GM12878 (cell line): ENCODE data around the gene LCN12. TPM values are rescaled to one million over a fixed set of nuclear protein-coding genes. Genes with fewer than 3 reads are reported as not detected.

ENCODE experiments used
- ATAC-seq: fragments of 200-7000 bp; cut with Tn5 transposase; 3 replicates; pipeline ENCODE4 v1.9.1; 2020; ENCODE audit warnings: mild to moderate bottlenecking, moderate library complexity
- BruUV-seq: library from RNA; stranded (reverse); fragments of 400-500 nt; replicated peaks from 2 replicates; lab custom pipeline; 2021; lab: Mats Ljungman, UMichigan
- CTCF ChIA-PET: fragments of 300-600 bp; sonication (Branson Sonifier 250); formaldehyde crosslinking; extraction: SDS; loops from one replicate; lab custom pipeline; 2021; ENCODE audit warnings: inconsistent platforms; lab: Yijun Ruan, JAX
- POLR2A ChIA-PET: fragments of 350-600 bp; formaldehyde crosslinking; extraction: SDS; loops from one replicate; lab custom pipeline; 2021; ENCODE audit warnings: inconsistent platforms; lab: Charles Lee
- RAD21 ChIA-PET: fragments of 300-600 bp; sonication (Branson Sonifier 250); formaldehyde crosslinking; loops from one replicate; lab custom pipeline; 2023; ENCODE audit warnings: antibody characterized with exemption; ENCODE audit not compliant: unreplicated experiment; lab: Charles Lee
- SMC1A ChIA-PET: fragments of 300-600 bp; sonication (Branson Sonifier 250); formaldehyde crosslinking; loops from one replicate; lab custom pipeline; 2023; ENCODE audit not compliant: unreplicated experiment, uncharacterized antibody; lab: Charles Lee
- DNase-seq: peaks from one replicate; pipeline ENCODE4 v3.0.0-alpha.2; 2011; ENCODE audit warnings: low read depth, low spot score
- FAIRE-seq: peaks from 3 replicates; lab custom pipeline; 2011; peaks lifted over from hg19 to GRCh38; lab: Jason Lieb, UNC
- H2AFZ ChIP-seq: 2 replicates; pipeline ENCODE4 v1.6.0; 2011; ENCODE audit warnings: low read depth, low read length, control low read depth; ENCODE audit not compliant: control insufficient read depth
- H3K27ac ChIP-seq: 2 replicates; pipeline ENCODE4 v1.5.1; 2011; ENCODE audit warnings: control low read depth; ENCODE audit not compliant: control insufficient read depth, insufficient read depth
- H3K27me3 ChIP-seq, 2 experiments: replicated peaks in 1 of 2; 2 replicates each; pipeline versions ENCODE4 v1.6.0 to v1.6.1; 2011; ENCODE audit warnings: low read length in 1 of 2; ENCODE audit not compliant: control insufficient read depth in 2 of 2, insufficient read depth in 2 of 2
- H3K36me3 ChIP-seq, 2 experiments: 2 replicates each; pipeline ENCODE4 v1.5.1; 2011; ENCODE audit warnings: low read length in 1 of 2; ENCODE audit not compliant: control insufficient read depth in 2 of 2, insufficient read depth in 2 of 2
- H3K4me1 ChIP-seq: 2 replicates; pipeline ENCODE4 v1.6.1; 2011; ENCODE audit warnings: mild to moderate bottlenecking, low read length, moderate library complexity, mixed read lengths; ENCODE audit not compliant: control insufficient read depth, insufficient read depth
- H3K4me2 ChIP-seq: 2 replicates; pipeline ENCODE4 v1.6.0; 2011; ENCODE audit warnings: control low read depth; ENCODE audit not compliant: control insufficient read depth, insufficient read depth
- H3K4me3 ChIP-seq: fragments of 200-600 bp; sonication (generic); 2 replicates; pipeline ENCODE4 v1.5.1; 2016
- H3K79me2 ChIP-seq: 2 replicates; pipeline ENCODE4 v1.6.0; 2011; ENCODE audit warnings: low read length; ENCODE audit not compliant: control insufficient read depth, insufficient read depth
- H3K9ac ChIP-seq: 2 replicates; pipeline ENCODE4 v1.8.0; 2011; ENCODE audit warnings: low read length, control low read depth, mixed read lengths; ENCODE audit not compliant: control insufficient read depth, insufficient read depth
- H3K9me3 ChIP-seq: replicated peaks from 3 replicates; pipeline ENCODE4 v1.5.1; 2011; ENCODE audit warnings: mild to moderate bottlenecking, low read length; ENCODE audit not compliant: control insufficient read depth, insufficient read depth
- H4K20me1 ChIP-seq: 2 replicates; pipeline ENCODE4 v1.6.0; 2011; ENCODE audit not compliant: control insufficient read depth, insufficient read depth
- MTA2 ChIP-seq: fragments of 450-650 bp; IDR thresholded peaks from 2 replicates; pipeline ENCODE4 v1.6.1; 2016; ENCODE audit warnings: low read depth, mild to moderate bottlenecking, moderate library complexity
- RBBP5 ChIP-seq: fragments of 200-600 bp; sonication (generic); conservative IDR thresholded peaks from 2 replicates; pipeline ENCODE4 v1.6.1; 2016
- RCOR1 ChIP-seq: conservative IDR thresholded peaks from 2 replicates; pipeline ENCODE4 v1.6.1; 2012; ENCODE audit warnings: low read depth, low read length, improper control_type of control experiment
- RELA ChIP-seq: fragments of 450-650 bp; IDR thresholded peaks from 2 replicates; pipeline ENCODE4 v1.8.0; 2014; ENCODE audit warnings: borderline replicate concordance; ENCODE audit not compliant: partially characterized antibody
- SMARCA5 ChIP-seq: fragments of 450-650 bp; IDR thresholded peaks from 2 replicates; pipeline ENCODE4 v1.6.1; 2017; ENCODE audit warnings: mild to moderate bottlenecking
- ZNF217 ChIP-seq: fragments of 450-650 bp; IDR thresholded peaks from 2 replicates; pipeline ENCODE4 v1.6.1; 2017; ENCODE audit warnings: antibody characterized with exemption, mild to moderate bottlenecking
- WGBS: methylation state at CpG from one replicate; pipeline ENCODE4 v1.1.6; 2016; ENCODE audit warnings: low lambda C conversion rate; ENCODE audit not compliant: insufficient replicate concordance, insufficient coverage; ENCODE audit errors: missing lambda C conversion rate; 5-methylcytosine and 5-hydroxymethylcytosine counted together
- in situ Hi-C: fragments of 300-500 bp; cut with MboI; formaldehyde crosslinking; loops from 9 replicates; pipeline ENCODE4 v1.14.3; 2018; ENCODE audit warnings: mixed read lengths
- intact Hi-C: fragments of 100-400 bp; cut with micrococcal nuclease; formaldehyde crosslinking; loops from one replicate; pipeline ENCODE4 v1.14.2; 2022; ENCODE audit not compliant: unreplicated experiment
- polyA plus RNA-seq, 11 experiments: library from polyadenylated mRNA; depleted of rRNA in 4 of 11; unstranded in 6 of 11; stranded (reverse) in 5 of 11; fragments of >200 nt; fragmentation: Nextera tagmentation in 4 of 11; fragmentation: Illumina TruSeq in 1 of 11; extraction: Ambion mirVana in 4 of 11; extraction: Trizol in 1 of 11; gene quantifications; 1 replicate in 1 of 11; 2 replicates in 10 of 11; pipeline versions ENCODE4 v1.2.1 to v1.2.3, GENCODE V29; 2011 to 2016; ENCODE audit warnings: inconsistent platforms in 2 of 11, missing spikeins in 2 of 11, low read depth in 1 of 11
- total RNA-seq, 4 experiments: library from RNA; depleted of rRNA in 3 of 4; stranded (reverse); fragments of >200 nt in 3 of 4; fragmentation: Illumina TruSeq in 1 of 4; extraction: Trizol in 1 of 4; gene quantifications; 2 replicates each; pipeline versions ENCODE4 v1.2.1 to v1.2.3, GENCODE V29; 2013 to 2021
- TF ChIP-seq, protein P1 (sequence below): IDR thresholded peaks from 2 replicates; pipeline ENCODE4 v1.6.1; 2011; ENCODE audit warnings: mild to moderate bottlenecking, low read depth, low read length, moderate library complexity; ENCODE audit not compliant: insufficient replicate concordance
- TF ChIP-seq, protein P2 (sequence below): IDR thresholded peaks from 2 replicates; pipeline ENCODE4 v1.6.1; 2012; ENCODE audit warnings: low read depth, low read length, improper control_type of control experiment
- TF ChIP-seq, protein P3 (sequence below): IDR thresholded peaks from 2 replicates; pipeline ENCODE4 v1.6.1; 2012; ENCODE audit warnings: low read depth, low read length, improper control_type of control experiment

The LCN12 gene
- total and polyA plus RNA-seq, 10 of the 15 experiments (the other 5 are each of a cell fraction or from before 2014, with no cell fraction given): 0.06 to 0.64 (median 0.40) TPM; not detected in 3

DNA sequence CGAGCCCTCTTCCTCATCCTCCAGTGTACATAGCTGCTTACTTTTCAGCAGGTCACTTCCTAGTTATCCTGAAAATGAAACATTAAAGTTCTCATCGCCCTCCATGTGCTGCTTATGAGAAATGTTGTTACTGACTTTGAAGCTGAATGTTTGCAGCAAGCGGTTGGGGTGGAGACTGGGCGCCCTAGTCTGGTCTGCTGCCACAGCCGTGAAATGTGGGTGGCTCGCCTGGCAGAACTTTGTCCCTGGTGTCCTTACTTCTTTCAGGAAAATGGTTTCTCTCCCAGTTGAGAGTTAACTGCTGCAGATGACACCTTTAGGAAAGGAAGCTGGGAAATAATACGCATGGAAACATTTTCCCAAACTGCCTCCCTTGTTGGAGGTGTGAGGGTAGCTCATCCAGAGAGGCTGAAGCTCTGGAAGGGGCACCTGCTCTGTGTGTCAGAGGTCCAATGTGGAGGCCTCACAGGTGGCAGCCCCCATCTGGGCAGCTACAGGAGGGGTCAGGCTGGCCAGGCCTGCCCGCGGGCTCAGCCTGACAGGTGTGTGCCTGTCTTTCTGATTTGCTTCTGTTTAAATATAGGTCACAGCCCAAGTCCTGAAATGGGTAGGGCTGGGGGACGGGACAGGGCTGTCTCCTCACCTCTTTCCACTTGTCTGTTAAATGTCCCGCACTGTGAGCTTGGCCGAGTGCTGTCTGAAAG is 41.7 kb upstream of the LCN12 start:
- Histone ChIP-seq H3K27me3 (no peaks in the 10 kb centered on the region), H3K9ac (no peak overlapping the region), H3K9me3 (peaks cover 2% of the 10 kb centered on the region; the same call in 1 of the 3 replicates), H3K36me3 (peaks cover 11 to 39% of the 10 kb centered on the region in 2 experiments), H3K4me1 (no peaks in the 10 kb centered on the region), H4K20me1 (no peaks in the 10 kb centered on the region; the same call in 1 of the 2 replicates), H3K4me2 (no peak overlapping the region), H3K27ac (no peak overlapping the region), H3K4me3 (no peak overlapping the region), H2AFZ (no peak overlapping the region), H3K79me2 (no peaks in the 10 kb centered on the region; the same call in none of the 2 replicates)
- ChIA-PET SMC1A (no interaction called here), POLR2A (no interaction called here), CTCF (no interaction called here), RAD21 (interaction anchor here (0.5 kb wide), 1 partner anchor 283 kb away, joined by 3 read pairs; no protein-coding TSS in a partner anchor)
- 94% methylated on average over 12 of the region's 12 CpGs for WGBS
- intact Hi-C loops: no loop called here
- DNase-seq (no peak), ATAC-seq (no peak), FAIRE-seq (no peak)
- in situ Hi-C loops: no loop called here
- TF ChIP-seq MTA2: no peak
- TF ChIP-seq, protein P1, sequence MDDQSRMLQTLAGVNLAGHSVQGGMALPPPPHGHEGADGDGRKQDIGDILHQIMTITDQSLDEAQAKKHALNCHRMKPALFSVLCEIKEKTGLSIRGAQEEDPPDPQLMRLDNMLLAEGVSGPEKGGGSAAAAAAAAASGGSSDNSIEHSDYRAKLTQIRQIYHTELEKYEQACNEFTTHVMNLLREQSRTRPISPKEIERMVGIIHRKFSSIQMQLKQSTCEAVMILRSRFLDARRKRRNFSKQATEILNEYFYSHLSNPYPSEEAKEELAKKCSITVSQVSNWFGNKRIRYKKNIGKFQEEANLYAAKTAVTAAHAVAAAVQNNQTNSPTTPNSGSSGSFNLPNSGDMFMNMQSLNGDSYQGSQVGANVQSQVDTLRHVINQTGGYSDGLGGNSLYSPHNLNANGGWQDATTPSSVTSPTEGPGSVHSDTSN: no peak
- TF ChIP-seq RCOR1: no peak
- TF ChIP-seq, protein P2, sequence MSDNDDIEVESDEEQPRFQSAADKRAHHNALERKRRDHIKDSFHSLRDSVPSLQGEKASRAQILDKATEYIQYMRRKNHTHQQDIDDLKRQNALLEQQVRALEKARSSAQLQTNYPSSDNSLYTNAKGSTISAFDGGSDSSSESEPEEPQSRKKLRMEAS: no peak
- TF ChIP-seq ZNF217: no peak
- no peak for TF ChIP-seq RELA
- no peak for TF ChIP-seq RBBP5
- TF ChIP-seq, protein P3, sequence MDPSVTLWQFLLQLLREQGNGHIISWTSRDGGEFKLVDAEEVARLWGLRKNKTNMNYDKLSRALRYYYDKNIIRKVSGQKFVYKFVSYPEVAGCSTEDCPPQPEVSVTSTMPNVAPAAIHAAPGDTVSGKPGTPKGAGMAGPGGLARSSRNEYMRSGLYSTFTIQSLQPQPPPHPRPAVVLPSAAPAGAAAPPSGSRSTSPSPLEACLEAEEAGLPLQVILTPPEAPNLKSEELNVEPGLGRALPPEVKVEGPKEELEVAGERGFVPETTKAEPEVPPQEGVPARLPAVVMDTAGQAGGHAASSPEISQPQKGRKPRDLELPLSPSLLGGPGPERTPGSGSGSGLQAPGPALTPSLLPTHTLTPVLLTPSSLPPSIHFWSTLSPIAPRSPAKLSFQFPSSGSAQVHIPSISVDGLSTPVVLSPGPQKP: no peak
- no peak for TF ChIP-seq SMARCA5
- BruUV-seq: no TSS peak
